ENCODE data around the gene CERK.

CERK gene

DNA sequence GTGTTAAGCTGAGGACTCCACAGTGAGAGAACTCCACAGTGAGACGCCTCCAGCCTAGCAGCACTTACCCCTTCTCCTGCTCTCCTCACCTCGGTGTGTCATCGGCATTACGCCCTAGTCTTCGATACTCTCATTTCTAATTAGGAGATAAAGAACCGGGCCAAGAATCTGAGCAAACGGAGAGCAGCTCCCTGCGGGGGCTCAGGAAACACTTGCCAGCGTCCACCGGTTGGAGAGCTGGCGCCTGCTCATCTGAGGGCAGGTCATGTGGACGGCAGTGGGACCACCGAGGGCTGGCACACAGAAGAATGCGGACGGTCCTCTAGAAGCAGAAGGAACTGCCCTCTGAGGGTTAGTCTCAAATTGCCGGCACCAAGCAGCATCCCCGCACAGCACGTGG is 13.0 kb downstream of the CERK start:
- TF ChIP-seq, protein P1, sequence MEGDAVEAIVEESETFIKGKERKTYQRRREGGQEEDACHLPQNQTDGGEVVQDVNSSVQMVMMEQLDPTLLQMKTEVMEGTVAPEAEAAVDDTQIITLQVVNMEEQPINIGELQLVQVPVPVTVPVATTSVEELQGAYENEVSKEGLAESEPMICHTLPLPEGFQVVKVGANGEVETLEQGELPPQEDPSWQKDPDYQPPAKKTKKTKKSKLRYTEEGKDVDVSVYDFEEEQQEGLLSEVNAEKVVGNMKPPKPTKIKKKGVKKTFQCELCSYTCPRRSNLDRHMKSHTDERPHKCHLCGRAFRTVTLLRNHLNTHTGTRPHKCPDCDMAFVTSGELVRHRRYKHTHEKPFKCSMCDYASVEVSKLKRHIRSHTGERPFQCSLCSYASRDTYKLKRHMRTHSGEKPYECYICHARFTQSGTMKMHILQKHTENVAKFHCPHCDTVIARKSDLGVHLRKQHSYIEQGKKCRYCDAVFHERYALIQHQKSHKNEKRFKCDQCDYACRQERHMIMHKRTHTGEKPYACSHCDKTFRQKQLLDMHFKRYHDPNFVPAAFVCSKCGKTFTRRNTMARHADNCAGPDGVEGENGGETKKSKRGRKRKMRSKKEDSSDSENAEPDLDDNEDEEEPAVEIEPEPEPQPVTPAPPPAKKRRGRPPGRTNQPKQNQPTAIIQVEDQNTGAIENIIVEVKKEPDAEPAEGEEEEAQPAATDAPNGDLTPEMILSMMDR (IDR thresholded peaks at IDR 0.05; ENCODE audit: insufficient read depth, low read depth, low read length, missing control alignments) = no peak
- no peak for DNase-seq (ENCODE audit: low read depth)
- no peak overlapping the region for H3K4me3 ChIP-seq (ENCODE audit: low read depth, low read length)

DNA sequence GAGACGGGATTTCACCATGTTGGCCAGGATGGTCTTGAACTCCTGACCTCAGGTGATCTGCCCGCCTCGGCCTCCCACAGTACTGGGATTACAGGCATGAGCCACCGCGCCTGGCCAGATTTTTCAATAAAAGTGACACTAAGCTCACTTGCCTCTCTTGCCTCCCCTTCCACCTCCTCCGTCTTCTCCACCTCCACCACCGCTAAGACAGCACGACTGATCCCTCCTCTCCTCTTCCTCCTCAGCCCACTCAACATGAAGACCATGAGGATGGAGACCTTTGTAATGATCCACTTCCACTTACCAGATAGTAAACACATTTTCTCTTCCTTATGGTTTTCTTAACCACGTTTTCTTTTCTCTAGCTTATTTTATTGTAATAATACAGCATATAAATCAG is 14.2 kb downstream of the CERK start:
- no peak for DNase-seq (ENCODE audit: low read depth)
- TF ChIP-seq, protein P1 (IDR thresholded peaks at IDR 0.05; ENCODE audit: insufficient read depth, low read depth, low read length, missing control alignments) = no peak

DNA sequence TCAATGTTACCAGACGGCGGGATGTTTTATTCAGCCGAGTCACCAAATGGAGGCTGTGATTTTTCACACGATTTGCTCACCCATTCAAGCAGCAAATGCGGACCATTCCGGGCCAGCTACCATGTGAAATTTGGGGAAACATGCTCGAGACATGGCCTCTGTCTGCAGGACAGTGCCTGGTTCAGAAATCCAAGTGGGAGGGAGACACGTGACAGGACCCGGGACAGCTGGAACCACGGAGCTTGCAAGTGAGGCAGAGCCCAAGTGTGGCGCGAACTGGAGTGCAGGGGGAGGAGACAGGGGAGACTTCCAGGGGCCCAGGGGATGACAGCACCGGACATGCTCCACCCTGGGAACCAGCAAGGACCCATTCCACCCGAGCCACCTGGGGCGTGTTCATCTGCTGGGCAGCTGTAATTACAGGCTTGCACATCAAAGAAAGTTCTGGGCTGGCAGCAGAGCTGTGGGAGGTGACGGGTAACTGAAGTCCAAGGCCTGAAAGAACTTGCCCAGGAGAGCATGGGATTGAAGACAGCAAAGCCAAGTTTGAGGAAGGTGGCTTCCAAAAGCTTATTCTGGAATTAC is 16.5 kb downstream of the CERK start:
- DNase-seq (ENCODE audit: low read depth) = no peak
- TF ChIP-seq, protein P1 (IDR thresholded peaks at IDR 0.05; ENCODE audit: insufficient read depth, low read depth, low read length, missing control alignments) = no peak
- H3K4me3 ChIP-seq (ENCODE audit: low read depth, low read length) = no peak overlapping the region

More for the DNA sequence above, 14.2 kb downstream of the CERK start:
- H3K4me3 ChIP-seq (ENCODE audit: low read depth, low read length) = no peak overlapping the region

DNA sequence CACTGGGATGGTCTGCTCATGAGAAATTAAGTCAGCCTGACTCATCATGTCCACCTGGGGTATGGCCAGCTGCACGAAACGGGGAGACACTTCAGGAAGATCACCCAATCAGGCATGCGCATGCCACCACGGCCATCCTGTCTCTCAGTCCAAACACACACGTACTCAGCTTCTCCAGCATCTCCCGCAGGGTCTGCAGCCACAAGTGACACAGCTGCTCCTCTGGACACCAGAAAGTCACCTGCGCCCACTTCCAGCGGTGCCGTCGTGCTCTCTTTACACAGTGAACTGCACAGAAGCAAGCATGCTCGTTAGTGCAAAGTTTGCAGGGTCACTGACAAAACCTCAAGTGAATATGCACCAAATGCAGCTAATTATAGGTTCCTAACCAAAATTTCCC is 18.1 kb downstream of the CERK start:
- H3K4me3 ChIP-seq (ENCODE audit: low read depth, low read length) = no peak overlapping the region
- no peak for DNase-seq (ENCODE audit: low read depth)
- TF ChIP-seq, protein P1 (IDR thresholded peaks at IDR 0.05; ENCODE audit: insufficient read depth, low read depth, low read length, missing control alignments) = no peak

DNA sequence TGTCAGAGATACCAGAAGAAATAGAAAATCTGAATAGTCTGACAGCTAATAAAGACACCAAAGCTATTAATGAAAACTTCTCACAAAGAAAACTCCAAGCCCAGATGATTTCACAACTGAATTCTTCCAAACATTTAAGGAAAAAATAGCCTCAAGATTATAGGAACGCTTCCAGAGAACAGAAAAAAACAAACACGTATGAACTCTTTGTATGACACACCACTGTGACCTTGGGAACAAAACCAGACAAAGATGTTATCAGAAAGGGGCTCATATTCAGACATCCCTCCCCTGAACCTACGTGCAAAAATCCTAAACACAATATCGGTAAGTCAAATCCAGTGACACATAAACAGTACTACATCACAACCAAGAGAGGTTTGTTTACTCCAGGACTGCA is 23.5 kb downstream of the CERK start:
- no peak for DNase-seq (ENCODE audit: low read depth)
- H3K4me3 ChIP-seq (ENCODE audit: low read depth, low read length) = no peak overlapping the region
- TF ChIP-seq, protein P1 (IDR thresholded peaks at IDR 0.05; ENCODE audit: insufficient read depth, low read depth, low read length, missing control alignments) = no peak

DNA sequence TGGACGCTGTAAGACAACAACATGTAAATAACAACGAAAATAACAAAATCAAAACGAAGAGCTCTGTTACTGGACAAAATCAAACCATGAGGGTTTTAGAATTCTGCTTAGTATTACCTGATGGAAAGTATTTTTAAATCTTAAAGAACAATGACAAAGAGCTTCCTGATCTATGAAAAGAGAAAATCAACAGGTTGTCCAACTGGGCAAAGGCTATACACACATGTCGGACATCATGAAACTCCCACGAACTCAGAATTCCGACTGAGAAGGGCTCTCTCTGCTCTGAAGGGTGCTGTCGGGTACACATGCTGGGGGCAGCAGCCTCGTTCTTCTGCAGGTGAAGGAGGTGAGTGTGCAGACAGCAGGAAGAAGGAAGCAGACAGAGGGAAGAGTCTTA is 25.8 kb downstream of the CERK start:
- no peak for DNase-seq (ENCODE audit: low read depth)
- TF ChIP-seq, protein P1 (IDR thresholded peaks at IDR 0.05; ENCODE audit: insufficient read depth, low read depth, low read length, missing control alignments) = no peak
- H3K4me3 ChIP-seq (ENCODE audit: low read depth, low read length) = no peak overlapping the region

DNA sequence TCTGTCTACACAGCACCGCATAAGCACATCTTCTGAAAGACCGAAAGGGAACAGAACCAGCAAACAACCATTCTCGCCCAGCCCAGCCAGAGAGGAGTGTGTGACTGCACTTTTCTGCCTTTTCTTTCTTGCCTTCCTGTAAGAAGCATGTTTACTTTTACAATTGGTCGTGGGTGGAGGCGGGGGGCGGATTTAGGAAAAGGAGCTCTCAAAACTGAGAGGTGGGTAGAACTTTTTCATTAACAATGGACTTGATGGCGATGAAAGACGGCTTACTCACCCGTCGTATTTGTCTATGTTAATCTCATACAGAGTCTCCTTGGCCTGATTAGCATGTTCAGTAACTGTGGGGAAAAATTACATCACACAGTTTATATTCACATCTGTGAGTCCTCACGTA is 27.2 kb downstream of the CERK start:
- TF ChIP-seq, protein P1 (IDR thresholded peaks at IDR 0.05; ENCODE audit: insufficient read depth, low read depth, low read length, missing control alignments) = no peak
- no peak for DNase-seq (ENCODE audit: low read depth)
- no peak overlapping the region for H3K4me3 ChIP-seq (ENCODE audit: low read depth, low read length)
